Hindlimb muscle (tissue), 1 donor: ENCODE data around the gene YY2. TPM values are rescaled to one million over a fixed set of nuclear protein-coding genes. Genes with fewer than 3 reads are reported as not detected.
A peak's percentile ranks its signal among the peaks of the same experiment; 100 is the strongest.

Source experiments
- DNase-seq: peaks from one replicate; pipeline ENCODE4 v3.0.0-alpha.2; 2013
- polyA plus RNA-seq: library from polyadenylated mRNA; unstranded; fragments of 120-200 nt; gene quantifications from one replicate; pipeline ENCODE4 v1.2.1, GENCODE V29; 2013; ENCODE audit not compliant: insufficient read length

YY2 gene
- polyA plus RNA-seq, 1 donor = 1.8 TPM

GRCh38 chrX:21875013-21875412, 19.2 kb downstream of the YY2 start:
- no peak for DNase-seq

- no peak for DNase-seq
Measured at GRCh38 chrX:21881881-21882574, 26.2 kb downstream of the YY2 start.

- peak; percentile 20 for DNase-seq
Measured at GRCh38 chrX:21883258-21883657, 27.5 kb downstream of the YY2 start.

GRCh38 chrX:21885568-21885967, 29.8 kb downstream of the YY2 start:
- DNase-seq = no peak

GRCh38 chrX:21905313-21905712, 49.5 kb downstream of the YY2 start:
- no peak for DNase-seq

- DNase-seq = no peak
Measured at GRCh38 chrX:21905953-21906352, 50.2 kb downstream of the YY2 start.

GRCh38 chrX:21907260-21907659, 51.5 kb downstream of the YY2 start:
- no peak for DNase-seq

Other genes starting within 250 kb of the YY2 start
- 0.31 TPM for gene KLHL34, start 197.7 kb upstream of the YY2 start, polyA plus RNA-seq
- 250 TPM for gene SMPX, start 97.9 kb upstream of the YY2 start, polyA plus RNA-seq
- 21.0 TPM for gene MBTPS2, start 16.4 kb upstream of the YY2 start, polyA plus RNA-seq
- gene SMS, start 84.7 kb downstream of the YY2 start, polyA plus RNA-seq = 63.0 TPM
- gene PHEX, start 176.3 kb downstream of the YY2 start, polyA plus RNA-seq = 1.3 TPM